Effector CD4-positive, alpha-beta T cell (primary cell): ENCODE results near the gene ADM5.
"Not testable (repeated sequence)": the region's sequence is repeated elsewhere in the genome, so short reads cannot be mapped to it uniquely, and the experiment has no call there.

Experiments used
- DNase-seq: peaks from one replicate; pipeline ENCODE4 v3.0.0-alpha.2; 2020

ADM5 gene

DNA sequence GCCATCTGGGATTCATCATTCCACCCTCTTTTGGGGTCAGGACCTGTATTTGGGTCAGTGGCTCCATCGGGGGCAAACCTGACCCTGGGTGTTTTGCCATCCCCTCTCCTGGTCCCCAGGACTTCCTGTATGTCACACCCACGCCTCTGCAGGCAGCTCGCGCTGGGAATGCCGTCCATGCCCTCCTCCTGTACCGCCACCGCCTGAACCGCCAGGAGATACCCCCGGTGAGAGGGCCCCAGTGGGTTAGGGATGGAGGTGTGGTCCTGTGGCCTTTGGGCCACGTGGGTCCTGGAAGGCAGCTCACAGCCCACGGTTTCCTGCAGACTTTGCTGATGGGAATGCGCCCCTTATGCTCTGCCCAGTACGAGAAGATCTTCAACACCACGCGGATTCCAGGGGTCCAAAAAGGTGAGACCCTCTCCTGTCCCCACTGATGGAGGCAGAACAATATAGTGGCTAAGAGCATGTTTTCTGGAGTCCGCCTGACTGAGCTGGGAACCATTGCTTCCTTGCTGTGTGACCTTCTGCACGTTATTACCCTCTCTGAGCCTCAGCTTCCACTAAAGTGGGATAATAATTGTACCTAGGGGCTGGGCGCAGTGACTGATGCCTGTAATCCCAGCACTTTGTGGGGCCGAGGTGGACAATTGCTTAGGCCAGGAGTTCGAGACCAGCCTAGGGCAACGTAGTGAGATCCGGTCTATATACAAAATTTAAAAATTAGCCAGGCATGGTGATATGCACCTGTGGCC, 15.7 kb downstream of the ADM5 start:
- DNase-seq: no peak

DNA sequence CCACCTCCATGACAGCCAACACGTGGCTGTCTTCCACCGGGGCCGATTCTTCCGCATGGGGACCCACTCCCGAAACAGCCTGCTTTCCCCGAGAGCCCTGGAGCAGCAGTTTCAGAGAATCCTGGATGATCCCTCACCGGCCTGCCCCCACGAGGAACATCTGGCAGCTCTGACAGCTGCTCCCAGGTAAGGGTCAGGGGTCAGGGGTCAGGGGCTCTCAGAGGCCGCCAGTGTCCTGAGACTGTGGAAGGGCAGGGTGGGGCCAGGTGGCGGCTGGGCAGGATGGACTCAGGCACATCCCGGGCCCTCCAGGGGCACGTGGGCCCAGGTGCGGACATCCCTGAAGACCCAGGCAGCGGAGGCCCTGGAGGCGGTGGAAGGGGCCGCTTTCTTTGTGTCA, 16.5 kb downstream of the ADM5 start:
- DNase-seq: no peak

DNA sequence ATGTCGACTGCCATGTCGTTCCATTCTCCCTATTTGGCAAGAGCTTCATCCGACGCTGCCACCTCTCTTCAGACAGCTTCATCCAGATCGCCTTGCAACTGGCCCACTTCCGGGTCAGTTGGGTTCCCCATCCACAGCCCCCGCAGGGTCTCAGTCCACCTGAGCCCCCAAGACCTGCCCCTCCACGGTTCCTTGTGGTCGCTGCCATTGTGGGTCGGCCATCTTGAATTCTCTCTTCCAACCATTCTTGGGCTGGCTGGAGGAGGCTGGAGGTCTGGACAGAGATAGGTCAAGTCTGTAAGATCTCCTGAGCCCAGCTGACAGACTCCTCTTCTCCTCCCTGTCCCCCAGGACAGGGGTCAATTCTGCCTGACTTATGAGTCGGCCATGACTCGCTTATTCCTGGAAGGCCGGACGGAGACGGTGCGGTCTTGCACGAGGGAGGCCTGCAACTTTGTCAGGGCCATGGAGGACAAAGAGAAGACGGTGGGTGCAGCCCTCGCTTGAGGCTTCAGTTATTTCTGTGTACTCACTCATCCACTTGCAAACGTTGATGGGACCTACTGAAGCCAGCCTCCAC, 21.1 kb downstream of the ADM5 start:
- no peak for DNase-seq

DNA sequence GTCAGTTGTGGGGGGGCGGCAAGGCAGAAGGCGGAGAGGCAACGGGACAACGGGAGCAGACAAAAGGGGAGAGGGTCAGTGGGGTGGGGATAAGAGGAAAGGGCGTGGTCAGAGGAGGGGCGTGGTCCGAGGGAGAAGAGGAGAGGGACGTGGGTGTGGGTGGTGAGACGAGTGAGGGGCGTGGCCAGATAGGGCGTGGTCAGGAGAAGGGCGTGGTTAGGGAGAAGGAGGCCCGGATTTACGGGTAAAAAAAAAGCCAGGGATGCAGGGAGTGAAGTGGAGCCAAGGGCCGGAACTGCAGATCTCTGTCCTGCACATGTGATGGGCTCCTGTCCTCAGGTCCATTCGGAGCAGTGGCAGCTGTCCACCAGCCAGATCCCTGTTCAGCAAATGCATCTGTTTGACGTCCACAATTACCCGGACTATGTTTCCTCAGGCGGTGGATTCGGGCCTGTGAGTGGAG, 23.0 kb downstream of the ADM5 start:
- no peak for DNase-seq

DNA sequence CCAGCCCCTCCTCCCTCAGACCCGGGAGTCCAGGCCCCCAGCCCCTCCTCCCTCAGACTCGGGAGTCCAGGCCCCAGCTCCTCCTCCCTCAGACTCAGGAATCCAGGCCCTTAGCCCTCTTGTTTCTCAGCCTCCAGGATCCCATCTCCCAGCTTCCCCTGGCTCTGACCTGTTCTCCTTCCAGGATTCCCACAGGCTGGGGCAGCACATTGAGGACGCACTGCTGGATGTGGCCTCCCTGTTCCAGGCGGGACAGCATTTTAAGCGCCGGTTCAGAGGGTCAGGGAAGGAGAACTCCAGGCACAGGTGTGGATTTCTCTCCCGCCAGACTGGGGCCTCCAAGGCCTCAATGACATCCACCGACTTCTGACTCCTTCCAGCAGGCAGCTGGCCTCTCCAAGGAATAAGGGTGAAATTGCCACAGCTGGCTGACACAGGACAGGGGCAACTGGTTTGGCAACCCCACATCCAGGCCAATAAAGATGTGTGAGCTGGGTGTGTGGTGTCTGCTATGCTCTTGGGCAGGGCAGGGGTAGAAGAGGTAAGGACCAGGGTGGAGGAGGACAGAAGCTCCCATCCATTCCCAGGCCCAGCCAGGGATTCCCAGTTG, 23.9 kb downstream of the ADM5 start:
- no peak for DNase-seq

DNA sequence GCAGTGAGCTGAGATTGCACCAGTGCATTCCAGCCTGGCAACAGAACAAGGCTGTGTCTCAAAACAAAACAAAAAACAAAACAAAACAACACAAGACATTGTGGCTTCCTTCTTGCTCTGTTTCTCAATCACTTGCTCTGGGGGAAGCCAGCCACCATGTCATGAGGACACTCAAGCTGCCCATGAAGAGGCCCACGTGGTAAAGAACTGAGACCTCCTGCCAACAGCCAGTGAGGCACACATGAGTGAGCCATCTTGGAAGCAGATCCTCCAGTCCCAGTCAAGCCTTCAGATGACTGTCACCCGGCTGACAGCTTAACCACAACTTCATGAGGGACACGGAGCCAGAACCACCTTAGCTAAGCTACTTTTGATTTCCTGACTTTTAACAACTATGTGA, 26.8 kb downstream of the ADM5 start:
- DNase-seq: no peak

DNA sequence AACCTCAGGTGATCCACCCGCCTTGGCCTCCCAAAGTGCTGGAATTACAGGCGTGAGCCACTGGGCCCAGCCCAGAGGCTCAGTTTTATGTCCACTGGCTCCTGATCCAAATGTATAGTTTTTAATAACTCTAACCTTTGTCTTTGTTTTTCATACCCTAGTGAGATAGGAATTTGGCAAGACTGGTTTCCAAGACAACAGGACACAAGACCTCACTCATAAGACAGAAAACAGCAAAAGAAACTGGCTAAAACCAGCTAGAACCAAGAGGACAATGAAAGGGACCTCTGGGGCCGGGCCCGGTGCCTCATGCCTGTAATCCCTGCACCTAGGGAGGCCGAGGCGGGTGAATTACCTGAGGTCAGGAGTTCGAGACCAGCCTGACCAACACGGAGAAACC, 29.1 kb downstream of the ADM5 start:
- no peak for DNase-seq

DNA sequence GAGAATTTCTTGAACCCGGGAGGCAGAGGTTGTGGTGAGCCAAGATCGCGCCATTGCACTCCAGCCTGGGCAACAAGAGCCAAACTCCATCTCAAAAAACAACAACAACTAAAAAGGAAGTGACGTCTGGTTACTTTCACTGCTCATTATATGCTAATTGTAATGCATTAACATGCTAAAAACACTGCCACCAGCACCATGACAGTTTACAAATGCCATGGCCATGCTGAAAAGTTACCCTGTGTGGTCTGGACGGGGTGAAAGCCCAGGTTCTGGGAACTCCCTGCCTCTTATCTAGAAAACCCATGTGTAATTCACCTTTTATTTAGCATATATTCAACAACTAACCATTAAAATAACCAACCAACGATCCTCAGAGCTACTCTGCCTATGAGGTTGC, 29.6 kb downstream of the ADM5 start:
- DNase-seq: no peak

DNA sequence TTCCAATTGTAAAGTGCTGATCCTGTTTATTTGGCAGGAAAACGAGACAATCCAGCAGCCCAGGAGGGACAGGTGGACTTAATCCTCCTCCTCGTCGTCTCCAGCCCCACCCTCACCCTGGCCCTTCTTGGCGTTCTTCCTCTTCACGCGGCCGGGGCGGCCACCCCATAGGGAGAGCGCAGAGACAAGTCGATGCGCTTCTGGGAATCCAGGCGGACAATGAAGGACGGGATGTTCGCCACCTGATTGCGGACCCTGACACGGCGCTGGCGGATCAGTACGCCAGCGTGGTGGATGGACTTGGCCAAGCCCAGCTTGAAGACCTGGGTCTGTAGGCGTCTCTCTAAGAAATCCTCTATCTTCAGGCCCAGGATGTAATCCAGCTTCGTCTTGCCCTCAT, 30.0 kb downstream of the ADM5 start:
- not testable (repeated sequence) for DNase-seq

DNA sequence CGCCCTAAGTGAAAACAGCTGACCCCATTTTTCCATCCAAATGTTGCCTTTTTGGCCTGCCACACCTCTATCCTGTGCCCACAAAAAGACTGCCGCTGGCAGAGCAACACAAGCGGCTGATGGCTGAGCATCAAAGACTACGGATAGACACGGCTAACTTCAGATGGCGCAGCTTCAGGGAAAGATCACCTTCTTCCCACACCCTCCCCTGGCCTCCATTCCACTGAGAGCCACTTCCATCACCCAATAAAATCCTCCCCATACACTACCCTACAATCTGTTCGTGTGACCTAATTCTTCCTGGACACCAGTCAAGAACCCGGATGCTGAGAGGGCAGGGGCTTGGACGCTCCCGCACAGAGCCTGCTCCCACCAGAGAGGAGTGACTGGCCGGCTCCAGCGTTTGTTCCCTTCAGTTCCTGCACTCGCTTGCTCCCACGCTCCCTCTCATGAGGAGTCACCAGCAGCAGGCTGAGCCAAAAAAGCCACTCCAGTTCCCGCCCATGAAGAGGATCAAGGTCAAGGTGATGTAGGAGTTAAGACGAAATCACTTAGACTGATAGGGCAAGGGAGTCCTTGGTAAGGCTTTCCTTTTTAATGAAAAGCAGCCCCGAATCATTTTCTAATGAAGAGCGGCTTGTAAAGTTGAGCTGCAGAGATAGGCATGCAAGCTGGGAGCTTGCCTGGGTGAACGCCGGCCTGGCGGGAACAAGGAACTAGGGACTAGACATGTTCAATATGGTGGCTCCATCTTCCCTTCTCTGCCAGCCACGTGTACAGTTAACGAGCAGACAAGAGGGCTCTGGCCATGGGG, 38.0 kb downstream of the ADM5 start:
- DNase-seq: no peak

DNA sequence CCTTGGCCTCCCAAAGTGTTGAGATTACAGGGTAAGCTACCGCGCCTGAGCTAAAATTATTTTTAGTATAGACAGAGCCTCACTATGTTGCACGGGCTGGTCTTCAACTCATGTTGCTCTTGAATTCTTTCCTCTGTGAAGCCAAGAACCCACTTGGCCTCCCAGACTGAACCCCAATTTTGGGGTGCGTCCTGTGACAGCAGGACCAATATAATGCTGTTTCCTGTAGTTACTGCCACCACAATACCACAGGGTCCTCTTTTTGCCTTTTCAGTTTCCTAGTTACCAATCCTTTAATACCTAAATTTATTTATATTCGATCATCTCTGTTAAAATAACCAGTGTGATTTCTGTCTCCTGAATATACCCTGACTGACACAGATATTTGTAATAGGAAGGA, 40.8 kb downstream of the ADM5 start:
- DNase-seq: no peak

DNA sequence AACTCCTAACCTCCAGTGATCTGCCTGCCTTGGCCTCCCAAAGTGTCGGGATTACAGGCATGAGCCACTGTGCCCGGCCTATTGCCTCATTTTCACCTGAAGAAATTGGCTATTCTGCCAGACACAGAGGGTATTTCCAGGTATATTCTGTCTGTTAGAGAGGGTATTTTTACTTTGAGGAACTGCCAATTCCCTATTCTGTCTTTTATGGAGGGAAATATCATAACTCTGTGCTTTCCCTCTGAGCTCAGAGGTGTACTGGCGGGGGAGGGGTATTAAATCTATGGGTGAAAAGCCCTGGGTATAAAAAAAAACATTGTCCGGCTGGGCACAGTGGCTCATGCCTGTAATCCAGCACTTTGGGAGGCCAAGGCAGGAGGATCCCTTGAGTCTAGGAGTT, 48.9 kb downstream of the ADM5 start:
- no peak for DNase-seq

DNA sequence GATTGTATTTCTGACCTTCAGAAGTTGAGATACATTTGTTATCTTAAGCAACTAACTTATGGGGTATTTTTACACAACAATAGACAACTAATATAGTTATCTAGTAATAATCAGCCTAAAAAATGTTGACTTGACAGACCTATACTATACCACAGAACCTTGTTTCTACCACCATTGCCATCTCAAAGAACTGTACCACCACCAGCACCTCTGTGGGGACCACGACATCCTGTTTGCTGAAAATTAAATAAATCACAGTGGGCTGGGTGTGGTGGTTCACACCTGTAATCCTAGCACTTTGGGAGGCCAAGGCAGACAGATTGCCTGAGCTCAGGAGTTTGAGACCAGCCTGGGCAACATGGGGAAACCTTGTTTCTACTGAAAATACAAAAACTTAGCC, 49.7 kb downstream of the ADM5 start:
- no peak for DNase-seq

DNA sequence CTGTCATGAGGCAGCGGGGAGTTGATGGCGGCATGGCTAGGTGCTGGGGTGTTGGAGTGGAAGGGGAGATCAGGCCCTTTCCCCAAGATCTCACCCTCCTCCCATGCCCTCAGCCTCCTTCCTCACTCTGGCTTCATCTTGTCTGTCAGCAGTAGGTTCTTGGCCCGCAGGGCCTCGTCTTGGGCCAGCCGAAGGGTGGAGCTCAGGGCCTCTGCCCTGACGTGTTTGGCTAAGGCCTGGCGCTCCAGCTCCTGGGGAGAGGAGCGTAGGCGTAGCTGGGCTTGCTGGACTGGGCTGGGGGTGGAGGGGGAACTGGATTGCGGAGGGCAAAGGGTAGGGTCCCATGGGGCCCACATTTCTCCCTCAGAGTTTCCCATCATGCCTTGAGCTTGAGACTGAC, 50.5 kb downstream of the ADM5 start:
- DNase-seq: no peak
